HG03457 (cell line): ENCODE measurements around the gene EML6.

Experiments
- ATAC-seq: cut with Tn5 transposase; IDR thresholded peaks from one replicate; pipeline ENCODE4 v1.9.1; 2021; ENCODE audit warnings: moderate number of reproducible peaks; ENCODE audit not compliant: unreplicated experiment

Gene EML6

DNA sequence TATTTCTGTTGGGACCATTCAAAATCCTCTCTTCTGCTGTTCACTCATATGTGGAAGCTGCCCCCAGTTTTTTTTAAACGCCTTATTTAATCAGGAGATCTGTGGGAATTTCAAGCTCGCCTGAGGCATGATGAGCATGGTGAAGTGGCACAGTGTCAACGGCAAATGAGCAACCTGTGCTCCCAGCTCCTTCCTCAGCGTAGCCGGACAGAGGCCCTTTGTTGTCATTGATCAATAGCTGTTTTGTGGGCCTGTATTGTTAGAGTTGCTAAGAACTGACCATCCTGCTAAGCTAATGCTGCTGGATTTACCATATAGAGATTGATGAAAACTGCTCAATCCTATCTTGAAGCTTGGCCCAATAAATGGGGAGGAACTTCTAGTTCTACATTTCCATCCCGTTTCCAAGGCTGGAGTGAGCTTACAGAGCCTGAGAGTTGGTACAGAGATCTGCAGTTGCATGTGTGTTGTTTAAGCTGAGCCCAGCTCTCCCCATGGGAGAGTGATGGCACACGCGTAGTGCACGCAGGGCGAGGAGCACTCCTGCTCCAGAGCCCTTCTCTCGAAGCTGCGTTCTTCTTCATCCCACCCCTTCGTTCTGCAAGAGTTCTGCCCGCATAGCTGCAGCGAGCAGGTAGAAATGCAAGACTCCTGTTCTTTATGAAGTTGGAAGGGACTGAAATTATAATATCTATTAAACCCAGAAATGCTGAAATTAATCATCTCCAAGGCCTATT is 218.0 kb downstream of the EML6 start:
- ATAC-seq = no peak

DNA sequence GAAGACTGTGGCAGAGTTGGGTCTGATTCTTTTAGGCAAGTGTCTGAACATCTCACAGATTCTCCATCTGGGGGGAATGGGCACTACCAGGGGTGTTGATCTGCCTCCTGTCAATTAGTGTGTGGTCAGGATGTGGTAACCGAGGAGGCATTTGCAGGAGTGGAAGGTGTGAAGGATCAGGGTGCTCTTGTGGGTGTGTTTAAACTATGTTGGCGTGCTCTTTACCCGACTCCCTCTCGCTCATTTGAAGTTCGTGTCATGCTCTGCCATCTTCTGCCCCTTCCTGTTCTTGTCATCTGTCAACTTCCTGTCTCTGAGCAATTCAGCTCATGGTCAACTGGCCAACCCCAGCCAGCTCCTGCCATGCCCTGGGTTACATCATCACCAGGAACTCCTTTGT is 218.9 kb downstream of the EML6 start:
- no peak for ATAC-seq

DNA sequence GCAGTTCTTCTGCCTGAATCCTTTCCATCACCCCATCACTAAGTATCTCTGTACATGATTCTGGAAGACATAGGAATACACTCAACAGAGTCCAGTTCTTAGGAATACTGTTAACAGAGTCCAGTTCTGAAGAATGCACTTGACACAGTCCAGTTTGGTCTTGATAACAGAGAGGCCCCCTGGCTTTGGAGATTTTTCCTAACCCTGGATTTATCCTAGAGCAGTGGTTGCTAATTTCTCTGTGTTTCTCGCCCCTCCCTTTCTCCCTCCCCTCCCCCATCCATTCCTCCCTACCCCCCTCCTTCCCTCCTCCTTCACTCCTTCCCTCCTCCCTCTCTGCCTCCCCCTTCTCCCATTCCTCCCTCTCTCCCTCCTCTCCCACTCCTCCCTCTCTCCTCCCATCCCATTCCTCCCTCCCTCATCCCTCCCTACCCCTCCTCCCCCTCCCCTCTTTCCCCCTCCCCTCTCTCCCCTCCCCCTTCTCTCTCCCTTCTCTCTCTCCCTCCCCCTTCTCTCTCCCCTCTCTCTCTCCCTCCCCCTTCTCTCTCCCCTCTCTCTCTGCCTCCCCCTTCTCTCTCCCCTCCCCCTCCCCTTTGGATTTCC is 221.4 kb downstream of the EML6 start:
- ATAC-seq = no peak

DNA sequence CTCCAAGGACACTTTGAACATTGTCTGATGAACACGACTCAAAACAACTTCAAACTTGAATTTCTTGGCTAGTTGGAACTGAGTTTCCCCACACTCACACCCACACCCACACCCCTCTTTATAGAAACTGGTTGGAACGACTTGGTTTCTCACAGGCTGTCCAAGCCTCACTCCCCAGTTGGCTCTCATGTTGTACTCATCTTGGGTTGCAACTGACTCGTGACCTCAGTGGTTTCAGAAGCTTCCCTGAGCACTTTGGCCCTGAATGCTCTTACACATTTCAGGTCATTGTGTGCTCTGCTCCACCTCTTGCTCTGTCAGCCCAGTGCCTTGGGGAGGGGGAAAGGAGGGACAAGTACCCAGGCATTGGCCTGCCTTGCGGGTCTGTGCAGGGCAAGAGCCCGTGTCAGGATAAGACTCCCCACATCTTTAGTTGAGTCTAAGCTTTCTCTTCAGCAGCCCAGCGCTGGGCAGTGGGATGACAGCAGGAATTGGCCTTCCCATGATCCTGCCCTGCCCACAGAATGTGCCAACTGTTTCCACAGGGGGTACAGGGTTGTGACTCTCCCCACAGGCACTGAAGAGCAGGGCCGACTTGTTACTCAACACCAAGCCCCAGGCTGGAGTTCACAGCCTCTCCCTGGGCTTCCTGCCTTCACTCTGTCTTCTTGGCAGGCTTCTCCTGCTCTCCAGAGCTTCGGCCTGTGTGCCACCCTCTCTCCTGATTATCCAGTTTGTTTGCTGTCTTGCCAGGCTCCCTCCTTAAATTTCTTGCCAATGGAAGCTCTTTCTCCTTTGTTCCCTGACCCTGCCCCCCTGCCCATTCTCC is 222.1 kb downstream of the EML6 start:
- no peak for ATAC-seq

DNA sequence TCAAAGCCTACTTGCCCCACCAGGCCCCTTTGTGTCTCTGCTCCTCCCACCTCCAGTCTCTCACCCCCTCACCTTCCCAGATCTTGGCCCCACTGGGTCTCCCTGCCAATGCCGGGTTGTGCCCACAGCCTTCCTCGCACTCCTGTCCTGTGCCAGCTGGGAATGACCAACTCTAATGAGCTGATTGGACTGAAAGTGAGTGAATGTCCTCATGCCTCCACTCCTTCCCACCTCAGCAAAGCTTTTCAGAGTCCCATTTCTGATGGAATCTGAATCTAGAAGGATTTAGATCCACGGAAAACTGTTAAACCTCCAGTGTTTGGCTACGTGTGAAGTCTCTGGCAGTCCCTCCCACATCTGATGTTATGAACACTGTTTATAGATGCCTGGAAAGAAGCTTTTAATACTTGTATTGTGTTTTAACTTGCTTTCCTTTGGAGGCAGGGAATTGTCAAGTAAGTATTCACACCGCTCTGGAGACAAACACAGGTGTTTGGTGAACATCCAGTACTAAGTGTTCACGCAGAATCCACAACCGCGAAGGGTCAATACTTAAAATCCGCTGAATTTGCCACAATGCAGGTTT is 222.9 kb downstream of the EML6 start:
- no peak for ATAC-seq

DNA sequence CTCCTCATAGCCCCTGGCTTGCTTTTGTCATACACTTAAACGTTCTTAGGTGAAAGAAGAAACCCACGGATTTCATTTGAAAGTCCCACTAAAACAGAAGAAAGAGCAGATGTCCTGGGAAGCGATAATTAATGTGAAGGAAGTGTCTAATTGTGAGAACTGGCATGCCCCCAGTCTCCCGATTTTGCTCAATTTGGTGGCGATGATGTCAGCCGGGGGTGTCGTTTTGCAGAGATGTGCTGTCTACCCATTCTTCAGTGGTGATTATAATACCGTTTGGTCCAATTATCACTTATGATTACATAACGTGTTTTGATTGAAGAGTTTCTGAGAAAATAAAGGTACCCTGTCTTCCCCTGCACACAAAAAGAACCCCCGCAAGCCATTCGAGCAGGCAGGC is 223.7 kb downstream of the EML6 start:
- ATAC-seq = no peak

DNA sequence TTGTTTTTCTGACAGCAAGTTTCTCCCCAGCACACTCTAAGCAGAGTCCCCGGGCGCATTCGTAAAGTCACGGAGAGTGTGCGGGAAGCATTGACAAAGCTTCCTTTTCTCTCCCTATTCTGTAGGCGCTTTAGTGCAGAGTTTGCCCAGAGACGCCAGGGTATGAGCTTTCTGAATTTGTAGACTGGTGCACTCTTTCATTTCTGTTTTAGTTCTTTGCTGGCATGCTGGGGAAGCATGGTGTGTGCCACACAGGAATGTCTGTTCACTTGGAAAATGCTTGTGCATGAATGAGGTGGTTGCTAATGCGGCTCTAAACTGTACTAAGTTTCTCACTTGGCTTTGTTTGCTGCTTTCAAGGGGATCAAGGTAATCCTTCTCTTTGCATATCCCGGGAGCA is 224.2 kb downstream of the EML6 start:
- no peak for ATAC-seq

DNA sequence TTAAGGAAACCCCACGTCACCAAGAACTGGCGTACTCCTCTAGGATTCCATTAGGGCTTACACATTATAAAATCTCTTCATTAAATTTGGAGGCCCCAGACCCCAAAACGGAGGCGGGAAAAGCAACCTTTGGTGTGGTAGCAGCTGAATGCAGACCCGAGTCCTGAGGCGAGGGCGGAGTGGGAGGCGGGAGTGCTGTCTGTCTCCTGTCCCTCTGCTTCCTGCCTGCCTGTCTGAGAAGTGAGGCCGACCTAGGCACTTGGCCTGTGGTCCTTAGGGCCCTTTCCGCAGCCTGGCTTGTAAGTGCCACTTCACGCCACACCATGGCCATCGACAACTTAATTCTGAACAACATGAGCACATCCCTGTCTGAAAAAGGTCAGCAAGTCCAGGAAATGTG is 224.7 kb downstream of the EML6 start:
- ATAC-seq = no peak

DNA sequence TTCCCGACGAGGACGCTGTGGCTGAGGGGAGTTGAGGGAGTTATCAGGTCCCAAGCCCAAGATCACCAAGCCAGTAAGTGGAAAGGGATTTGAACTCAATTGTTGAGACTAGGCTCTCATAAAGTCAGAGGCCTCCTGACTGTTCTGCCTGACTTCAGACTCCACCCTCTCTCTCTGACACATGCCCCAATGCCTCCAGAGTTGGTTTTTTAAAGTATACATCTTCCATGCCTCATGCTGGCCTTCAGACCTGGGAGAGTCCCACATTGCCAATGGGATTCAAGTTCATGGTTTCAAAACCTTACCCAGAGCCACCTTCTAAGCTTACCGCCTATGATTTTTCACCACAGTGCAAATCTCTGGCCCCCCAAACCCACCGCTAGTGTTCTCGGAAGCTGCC is 226.0 kb downstream of the EML6 start:
- ATAC-seq = no peak

DNA sequence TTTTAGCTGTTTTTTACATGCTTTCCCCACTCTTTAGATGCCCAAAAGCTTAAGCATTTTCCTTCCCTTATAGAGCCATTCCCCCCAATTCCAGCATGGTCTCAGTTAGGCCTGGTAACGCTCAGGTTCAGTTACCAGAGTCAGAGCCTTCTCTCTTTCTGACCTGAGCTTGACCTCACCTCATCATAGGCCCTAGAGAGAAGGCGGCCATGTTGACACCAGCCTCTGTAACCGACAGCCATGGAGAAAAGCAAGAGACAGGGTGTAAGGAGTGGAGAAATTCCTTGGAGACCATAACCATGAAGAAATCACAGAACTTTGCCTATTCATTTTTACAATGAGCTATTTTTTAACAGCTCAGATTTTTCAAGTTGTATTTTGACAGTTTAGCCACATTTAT is 227.3 kb downstream of the EML6 start:
- no peak for ATAC-seq

DNA sequence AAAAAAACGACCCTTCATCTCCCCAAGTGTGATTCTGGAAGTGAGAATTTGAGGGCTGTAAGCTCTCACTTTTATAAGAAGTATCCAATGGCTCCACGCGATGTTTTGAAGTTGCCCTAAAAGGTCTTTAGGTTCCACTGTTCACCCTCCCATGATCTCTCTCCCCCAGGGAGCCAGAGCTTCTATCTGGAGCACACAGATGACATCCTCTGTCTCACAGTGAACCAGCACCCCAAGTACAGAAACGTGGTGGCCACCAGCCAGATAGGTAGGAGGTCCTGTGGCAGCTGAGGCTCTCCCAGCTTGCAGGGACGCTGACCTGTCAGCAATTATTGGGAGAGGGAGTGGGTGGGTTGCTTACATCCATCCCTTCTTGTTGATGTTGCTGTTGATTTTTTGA is 229.0 kb downstream of the EML6 start:
- no peak for ATAC-seq

DNA sequence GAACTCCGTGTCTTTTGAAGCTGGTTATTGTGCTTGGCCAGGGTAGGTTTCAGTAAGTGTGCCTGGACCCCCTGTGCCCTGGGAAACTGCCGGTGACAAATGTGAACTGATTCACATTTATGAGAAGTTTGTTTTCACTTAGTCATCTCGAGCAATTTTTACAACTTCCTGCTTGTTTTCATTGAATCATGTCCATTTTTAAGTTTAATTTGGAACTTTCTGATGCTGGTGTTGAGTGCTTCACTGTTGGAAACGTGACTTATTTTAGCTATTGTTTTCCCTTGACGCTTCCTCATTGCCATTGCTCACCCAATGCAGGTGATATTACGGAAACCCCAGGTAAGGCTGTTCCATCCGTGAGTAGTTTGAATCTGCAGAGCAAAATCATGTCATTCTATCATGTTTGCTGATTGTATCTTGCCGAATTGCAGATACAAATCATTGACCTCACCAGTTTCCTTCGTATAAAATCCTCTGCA is 229.6 kb downstream of the EML6 start:
- ATAC-seq = no peak

DNA sequence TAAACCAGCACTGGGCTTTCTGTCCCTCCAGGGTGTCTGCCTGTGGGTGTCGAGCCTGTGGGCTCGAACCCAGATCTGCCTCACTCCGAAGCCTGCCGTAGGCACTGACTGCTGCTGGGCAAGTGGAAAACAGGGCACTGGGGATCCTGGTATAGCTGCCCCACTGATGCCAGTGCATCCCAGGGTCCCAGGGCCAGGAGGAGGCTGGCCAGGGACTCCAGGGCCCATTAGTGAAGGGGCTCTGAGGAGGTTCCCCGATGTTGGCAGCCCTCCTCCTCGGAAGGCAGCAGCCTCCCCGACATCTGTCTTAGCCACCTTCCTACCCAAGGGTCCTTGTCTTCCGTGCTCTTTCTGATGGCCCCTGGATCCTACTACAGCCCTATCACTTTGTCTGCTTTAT is 230.7 kb downstream of the EML6 start:
- no peak for ATAC-seq

DNA sequence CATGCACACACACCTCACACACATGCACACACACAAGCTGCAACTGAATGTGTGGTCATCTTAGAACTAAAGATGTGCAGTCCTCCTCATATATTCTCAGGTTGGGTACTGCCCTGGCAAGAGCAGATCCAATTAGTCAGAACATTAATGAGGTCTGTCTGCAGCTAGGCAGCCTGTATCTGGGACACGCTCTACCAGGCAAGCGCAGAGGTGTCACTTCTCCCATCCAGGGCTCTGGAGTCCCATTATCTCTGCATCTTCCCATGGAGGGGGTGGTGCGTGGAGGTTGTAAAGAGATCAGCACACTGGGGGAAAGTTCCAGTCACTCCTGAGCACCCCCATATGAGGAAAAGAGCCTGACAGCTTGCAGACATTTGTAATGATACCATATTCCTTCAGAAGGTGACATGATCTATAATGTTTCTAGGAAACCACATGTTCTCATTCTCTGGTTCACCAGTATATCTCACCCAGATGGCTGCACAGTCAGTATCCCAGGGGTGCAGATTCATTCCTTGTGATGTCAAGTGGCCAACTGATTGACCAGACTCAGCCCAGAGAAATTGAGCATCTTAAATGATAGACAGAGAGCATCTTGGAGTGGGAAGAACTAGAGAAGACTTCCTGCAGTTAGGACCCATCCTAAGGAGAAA is 231.4 kb downstream of the EML6 start:
- ATAC-seq = no peak

DNA sequence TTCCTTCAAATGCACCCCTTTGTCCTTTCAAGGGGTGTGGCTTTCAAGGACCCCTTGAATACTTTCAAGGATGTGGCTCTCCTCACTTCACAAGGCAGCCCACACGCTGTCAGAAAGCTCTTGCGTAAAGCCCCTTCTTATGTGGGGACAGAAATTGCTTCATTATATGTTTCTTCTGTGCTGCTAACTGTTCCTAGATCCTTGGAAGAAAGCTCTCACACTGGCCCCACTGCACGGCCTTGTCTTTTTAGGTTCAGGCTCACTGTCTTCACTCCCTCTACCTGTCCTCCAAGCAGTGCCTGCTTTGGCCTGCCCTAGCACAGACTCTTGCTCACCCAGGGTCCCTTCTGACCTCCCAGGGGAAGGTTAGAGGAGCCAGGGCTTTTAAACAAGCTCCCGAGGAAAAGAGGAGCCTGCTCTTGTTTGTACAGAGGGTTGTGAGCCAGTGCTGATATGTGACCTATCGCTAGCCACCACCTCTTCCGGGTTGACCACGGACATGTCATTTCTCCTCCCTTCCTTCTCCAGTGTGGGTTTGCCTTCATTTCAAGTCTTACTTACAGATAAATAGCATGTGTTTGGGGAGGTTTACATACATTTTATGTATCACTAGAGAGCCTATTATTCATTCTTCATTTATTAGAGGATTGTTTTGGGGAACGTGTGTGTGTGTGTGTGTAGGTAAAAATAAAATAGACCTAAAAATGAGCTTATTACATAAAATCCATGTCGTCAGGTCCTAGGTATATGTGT is 232.1 kb downstream of the EML6 start:
- no peak for ATAC-seq

DNA sequence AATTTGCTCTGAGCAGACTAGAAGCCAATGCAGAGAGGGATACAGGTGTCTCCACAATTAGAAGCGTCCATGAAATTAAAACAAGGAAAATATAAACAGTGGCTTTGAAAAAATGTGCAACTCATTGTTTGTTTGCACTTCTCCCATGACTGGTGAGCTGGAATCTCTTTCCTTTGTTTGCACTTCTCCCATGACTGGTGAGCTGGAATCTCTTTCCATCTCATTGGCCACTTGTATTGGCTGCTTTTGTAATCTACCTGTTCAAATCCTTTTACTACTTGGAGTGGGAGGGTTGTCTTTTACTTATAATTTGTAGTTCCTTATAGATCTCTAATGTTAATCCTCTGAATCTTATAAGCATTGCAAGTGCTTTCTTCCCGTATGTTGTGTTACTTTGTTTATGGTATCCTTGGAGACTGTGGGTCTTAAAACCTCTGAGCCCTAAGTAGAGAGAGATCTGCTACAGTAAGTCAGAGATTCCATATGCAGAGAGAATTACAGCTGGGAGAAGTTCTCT is 232.7 kb downstream of the EML6 start:
- ATAC-seq = no peak

DNA sequence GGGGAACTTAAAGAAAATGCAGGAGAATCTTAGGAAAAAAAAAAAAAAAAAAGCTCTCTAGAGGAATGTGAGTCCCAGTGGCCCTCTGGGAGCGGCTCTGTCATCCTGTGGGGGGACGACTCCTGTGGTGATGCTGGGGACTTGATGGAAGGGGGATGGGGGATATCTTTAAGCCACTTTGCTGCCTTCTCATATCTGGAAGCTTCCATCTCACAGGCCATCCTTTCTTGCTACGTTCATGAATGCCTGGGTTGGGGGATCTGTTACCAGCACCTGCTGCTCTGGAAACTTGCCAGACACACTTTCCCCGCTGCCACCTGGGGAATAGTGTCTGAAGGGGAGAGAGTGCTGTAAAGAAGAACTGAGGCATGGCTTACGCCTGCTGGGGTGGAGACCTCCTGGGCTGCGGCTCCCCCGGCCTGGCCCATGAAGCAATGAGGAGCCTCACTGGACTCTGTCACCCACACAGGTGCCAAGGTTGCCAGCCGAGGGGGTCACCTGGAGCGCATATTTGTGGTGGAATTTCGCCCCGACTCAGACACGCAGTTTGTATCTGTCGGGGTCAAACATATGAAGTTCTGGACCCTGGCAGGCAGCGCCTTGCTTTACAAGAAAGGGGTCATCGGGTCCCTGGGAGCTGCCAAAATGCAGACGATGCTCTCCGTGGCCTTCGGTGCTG is 234.0 kb downstream of the EML6 start:
- no peak for ATAC-seq

DNA sequence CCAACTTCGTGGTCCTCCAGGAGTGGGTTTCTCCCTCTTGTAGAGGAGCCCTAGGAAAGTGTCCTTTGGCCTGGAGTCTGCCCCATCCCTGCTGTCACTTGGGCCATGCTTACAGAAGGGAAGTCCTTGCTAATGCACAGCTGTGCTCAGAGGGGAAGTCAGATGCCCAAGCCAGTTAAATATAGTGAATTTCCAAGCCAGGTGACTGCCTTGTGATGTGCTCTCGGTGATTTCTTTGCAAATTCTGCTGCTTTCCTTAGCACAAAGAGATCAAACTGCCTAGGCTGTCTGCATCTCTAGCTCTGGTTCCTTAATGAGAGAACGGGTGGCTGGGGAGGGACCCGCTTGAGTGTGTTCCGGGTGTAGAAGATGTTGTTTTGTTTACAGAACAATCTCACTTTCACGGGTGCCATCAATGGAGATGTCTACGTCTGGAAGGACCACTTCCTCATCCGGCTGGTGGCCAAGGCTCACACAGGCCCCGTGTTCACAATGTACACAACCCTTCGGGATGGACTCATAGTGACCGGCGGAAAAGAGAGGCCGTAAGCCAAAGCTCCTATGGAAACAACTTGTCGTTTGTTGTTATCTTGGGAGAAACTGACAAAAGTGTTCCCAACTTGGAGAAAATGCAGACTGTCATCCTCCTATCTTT is 235.4 kb downstream of the EML6 start:
- ATAC-seq = no peak

DNA sequence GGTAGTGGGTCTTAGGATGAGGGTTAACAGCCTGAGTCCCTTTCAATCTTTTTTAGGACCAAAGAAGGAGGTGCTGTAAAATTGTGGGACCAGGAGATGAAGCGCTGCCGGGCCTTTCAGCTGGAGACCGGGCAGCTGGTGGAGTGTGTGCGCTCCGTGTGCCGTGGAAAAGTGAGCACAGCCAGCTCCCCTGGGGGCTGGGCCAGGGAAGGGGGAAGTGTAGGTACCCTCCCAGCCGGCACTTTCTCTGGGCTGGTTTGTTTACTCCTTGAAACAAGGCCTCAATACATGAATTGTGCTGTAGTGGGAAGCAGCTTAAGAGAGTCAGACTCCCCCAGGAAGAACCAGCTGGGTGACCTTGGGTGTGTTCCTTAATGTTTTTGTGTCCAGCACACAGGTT is 236.7 kb downstream of the EML6 start:
- no peak for ATAC-seq
